PC-9 (cell line): ENCODE results near the gene PHKG2.

Source experiments
- CTCF ChIP-seq: fragments of 200-600 bp; sonication (generic); conservative IDR thresholded peaks from 2 replicates; pipeline ENCODE4 v1.6.1; 2017; ENCODE audit warnings: mixed run types, antibody characterized with exemption, mild to moderate bottlenecking, moderate library complexity
- EZH2 ChIP-seq: fragments of 200-600 bp; sonication (generic); IDR thresholded peaks from 2 replicates; pipeline ENCODE4 v1.8.0; 2017; ENCODE audit warnings: antibody characterized with exemption, low read depth

GRCh38 chr16:30797670-30798309 is 49.6 kb downstream of the PHKG2 start:
- TF ChIP-seq EZH2 (no peak), CTCF (no peak; the same call in 1 of the 2 replicates)
